Liver (tissue), 10 donors: ENCODE results near the gene LAMC3. TPM values are rescaled to one million over a fixed set of nuclear protein-coding genes. Genes with fewer than 3 reads are reported as not detected.

Experiments used
- DNase-seq: peaks from one replicate; pipeline ENCODE4 v3.0.0-alpha.2; 2017; ENCODE audit warnings: low spot score
- H3K27ac ChIP-seq, 2 donors: one replicate each; pipeline ENCODE4 v1.7.0; 2013; ENCODE audit warnings: inconsistent platforms in 2 of 2, low read length in 2 of 2, control low read depth in 1 of 2, low read depth in 1 of 2, mild to moderate bottlenecking in 1 of 2
- H3K27me3 ChIP-seq, 4 donors: one replicate each; pipeline versions ENCODE4 v1.6.1 to v1.7.0; 2013; ENCODE audit warnings: low read length in 3 of 4, inconsistent platforms in 1 of 4, mild to moderate bottlenecking in 1 of 4, moderate library complexity in 1 of 4; ENCODE audit not compliant: control insufficient read depth in 4 of 4, insufficient read depth in 4 of 4
- H3K36me3 ChIP-seq, 4 donors: one replicate each; pipeline versions ENCODE4 v1.6.1 to v1.7.0; 2013; ENCODE audit warnings: low read length in 3 of 4, mild to moderate bottlenecking in 3 of 4, low read depth in 1 of 4, moderate library complexity in 1 of 4; ENCODE audit not compliant: control insufficient read depth in 4 of 4, insufficient read depth in 3 of 4
- H3K4me1 ChIP-seq, 4 donors: one replicate each; pipeline versions ENCODE4 v1.6.1 to v1.7.0; 2013; ENCODE audit warnings: low read length in 3 of 4, mild to moderate bottlenecking in 3 of 4, moderate library complexity in 1 of 4; ENCODE audit not compliant: control insufficient read depth in 4 of 4, insufficient read depth in 4 of 4
- H3K4me3 ChIP-seq, 3 donors: one replicate each; pipeline versions ENCODE4 v1.6.1 to v1.7.0; 2013; ENCODE audit warnings: low read length in 3 of 3, control low read depth in 1 of 3, low read depth in 1 of 3, mild to moderate bottlenecking in 1 of 3
- H3K9ac ChIP-seq, 2 donors: one replicate each; pipeline ENCODE4 v1.7.0; 2013; ENCODE audit warnings: low read length in 2 of 2, mild to moderate bottlenecking in 2 of 2, moderate library complexity in 2 of 2, control low read depth in 1 of 2, low read depth in 1 of 2
- H3K9me3 ChIP-seq, 4 donors: one replicate each; pipeline versions ENCODE4 v1.6.1 to v1.7.0; 2013; ENCODE audit warnings: low read length in 3 of 4; ENCODE audit not compliant: control insufficient read depth in 4 of 4
- EGR1 ChIP-seq, 2 donors: IDR thresholded peaks; 2 replicates each; pipeline ENCODE4 v1.6.1; 2016 to 2018; ENCODE audit warnings: antibody characterized with exemption in 2 of 2, low read depth in 2 of 2
- FOXA1 ChIP-seq: IDR thresholded peaks from 2 replicates; pipeline ENCODE4 v1.6.1; 2016; ENCODE audit warnings: antibody characterized with exemption
- FOXA2 ChIP-seq: IDR thresholded peaks from 2 replicates; pipeline ENCODE4 v1.6.1; 2016; ENCODE audit warnings: antibody characterized with exemption
- GABPA ChIP-seq, 2 donors: IDR thresholded peaks in 1 of 2; conservative IDR thresholded peaks in 1 of 2; 2 replicates each; pipeline ENCODE4 v1.6.1; 2016; ENCODE audit warnings: antibody characterized with exemption in 2 of 2, mild to moderate bottlenecking in 1 of 2, moderate library complexity in 1 of 2
- HNF4A ChIP-seq, 2 donors: conservative IDR thresholded peaks; 2 replicates each; pipeline ENCODE4 v1.6.1; 2016; ENCODE audit warnings: antibody characterized with exemption in 2 of 2, mild to moderate bottlenecking in 2 of 2
- HNF4G ChIP-seq: IDR thresholded peaks from 2 replicates; pipeline ENCODE4 v1.6.1; 2016; ENCODE audit warnings: antibody characterized with exemption
- JUND ChIP-seq, 2 donors: IDR thresholded peaks; 2 replicates each; pipeline ENCODE4 v1.6.1; 2016; ENCODE audit warnings: antibody characterized with exemption in 2 of 2
- NR2F2 ChIP-seq: IDR thresholded peaks from 2 replicates; pipeline ENCODE4 v1.6.1; 2016; ENCODE audit warnings: antibody characterized with exemption
- RAD21 ChIP-seq, 2 donors: IDR thresholded peaks; 2 replicates each; pipeline ENCODE4 v1.6.1; 2016; ENCODE audit warnings: antibody characterized with exemption in 2 of 2, mild to moderate bottlenecking in 2 of 2
- RXRA ChIP-seq, 2 donors: IDR thresholded peaks; 2 replicates each; pipeline ENCODE4 v1.6.1; 2017 to 2018; ENCODE audit warnings: antibody characterized with exemption in 2 of 2, mild to moderate bottlenecking in 1 of 2
- SP1 ChIP-seq: IDR thresholded peaks from 2 replicates; pipeline ENCODE4 v1.6.1; 2018; ENCODE audit warnings: antibody characterized with exemption, mild to moderate bottlenecking
- TAF1 ChIP-seq: conservative IDR thresholded peaks from 2 replicates; pipeline ENCODE4 v1.6.1; 2016; ENCODE audit warnings: antibody characterized with exemption, mild to moderate bottlenecking
- YY1 ChIP-seq: IDR thresholded peaks from 2 replicates; pipeline ENCODE4 v1.6.1; 2016; ENCODE audit warnings: antibody characterized with exemption, mild to moderate bottlenecking
- WGBS: extraction: QIAGEN DNeasy Blood & Tissue Kit; methylation state at CpG from one replicate; pipeline ENCODE4 v1.1.7; 2013; 5-methylcytosine and 5-hydroxymethylcytosine counted together
- polyA plus RNA-seq, 2 donors: library from polyadenylated mRNA; stranded (reverse) in 1 of 2; unstranded in 1 of 2; fragments of 200-250 nt in 1 of 2; fragments of >200 nt in 1 of 2; fragmentation: Nextera tagmentation in 1 of 2; extraction: Ambion mirVana in 1 of 2; gene quantifications; one replicate each; pipeline versions ENCODE4 v1.2.1 to v1.2.3, GENCODE V29; 2013 to 2015
- small RNA-seq: library from RNA; depleted of rRNA; stranded (forward); fragments of <200 nt; gene quantifications from one replicate; pipeline ENCODE3, GENCODE V24; 2014
- total RNA-seq, 2 donors: library from RNA; depleted of rRNA; stranded (reverse); fragments of >200 nt; gene quantifications; one replicate each; pipeline ENCODE4 v1.2.3, GENCODE V29; 2014
- TF ChIP-seq, protein P1 (sequence below): IDR thresholded peaks from 2 replicates; pipeline ENCODE4 v1.6.1; 2016; ENCODE audit warnings: antibody characterized with exemption
- TF ChIP-seq, protein P2 (sequence below): IDR thresholded peaks from 2 replicates; pipeline ENCODE4 v1.6.1; 2016; ENCODE audit warnings: antibody characterized with exemption
- TF ChIP-seq, protein P3 (sequence below): fragments of 150-350 bp; IDR thresholded peaks from 2 replicates; pipeline ENCODE4 v1.5.1; 2017; ENCODE audit warnings: improper control_type of control experiment, low read depth, low read length; ENCODE audit not compliant: missing input control
- TF ChIP-seq, protein P4 (sequence below): IDR thresholded peaks from 2 replicates; pipeline ENCODE4 v1.6.1; 2016; ENCODE audit warnings: antibody characterized with exemption
- TF ChIP-seq, protein P5 (sequence below): IDR thresholded peaks from 2 replicates; pipeline ENCODE4 v1.6.1; 2016; ENCODE audit warnings: antibody characterized with exemption, mild to moderate bottlenecking
- donor health status: healthy.
- donor health status: healthy.
- donor health status: healthy.
- donor health status: healthy.
- donor health status: healthy.

Gene LAMC3
- total and polyA plus RNA-seq, 4 donors, result 1.4 to 5.9 (median 2.9) TPM

DNA sequence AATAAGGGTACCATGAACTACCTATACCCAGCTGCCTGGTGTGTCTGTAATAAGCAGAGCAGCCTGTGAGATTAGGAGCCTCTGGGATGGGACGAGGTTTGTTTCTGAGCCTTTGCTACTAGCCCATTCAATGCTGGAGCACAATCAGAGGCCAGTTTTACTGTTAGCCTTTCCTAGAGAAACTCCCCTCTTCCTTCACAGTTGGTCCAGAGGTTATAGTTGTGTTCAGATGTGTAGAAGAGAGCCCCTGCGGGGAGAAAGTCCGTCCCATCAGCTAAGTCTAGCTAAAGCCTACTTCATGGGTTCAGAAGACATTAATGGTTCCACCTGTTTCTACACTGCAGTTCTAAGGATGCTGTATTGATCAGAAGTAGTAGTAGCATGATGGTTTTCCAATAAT is 133.2 kb downstream of the LAMC3 start:
- H3K4me1 ChIP-seq, result no peaks in the 10 kb centered on the region
- no peaks in the 10 kb centered on the region for H3K9me3 ChIP-seq
- no peak overlapping the region for H3K4me3 ChIP-seq
- TF ChIP-seq SP1, result no peak
- TF ChIP-seq, protein P1, sequence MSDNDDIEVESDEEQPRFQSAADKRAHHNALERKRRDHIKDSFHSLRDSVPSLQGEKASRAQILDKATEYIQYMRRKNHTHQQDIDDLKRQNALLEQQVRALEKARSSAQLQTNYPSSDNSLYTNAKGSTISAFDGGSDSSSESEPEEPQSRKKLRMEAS, result no peak
- no peak for TF ChIP-seq GABPA (IDR thresholded peaks at IDR 0.05 in 1 of 2, conservative IDR thresholded peaks at IDR 0.05 in 1 of 2)
- no peak for TF ChIP-seq HNF4A (conservative IDR thresholded peaks at IDR 0.05)
- TF ChIP-seq, protein P2, sequence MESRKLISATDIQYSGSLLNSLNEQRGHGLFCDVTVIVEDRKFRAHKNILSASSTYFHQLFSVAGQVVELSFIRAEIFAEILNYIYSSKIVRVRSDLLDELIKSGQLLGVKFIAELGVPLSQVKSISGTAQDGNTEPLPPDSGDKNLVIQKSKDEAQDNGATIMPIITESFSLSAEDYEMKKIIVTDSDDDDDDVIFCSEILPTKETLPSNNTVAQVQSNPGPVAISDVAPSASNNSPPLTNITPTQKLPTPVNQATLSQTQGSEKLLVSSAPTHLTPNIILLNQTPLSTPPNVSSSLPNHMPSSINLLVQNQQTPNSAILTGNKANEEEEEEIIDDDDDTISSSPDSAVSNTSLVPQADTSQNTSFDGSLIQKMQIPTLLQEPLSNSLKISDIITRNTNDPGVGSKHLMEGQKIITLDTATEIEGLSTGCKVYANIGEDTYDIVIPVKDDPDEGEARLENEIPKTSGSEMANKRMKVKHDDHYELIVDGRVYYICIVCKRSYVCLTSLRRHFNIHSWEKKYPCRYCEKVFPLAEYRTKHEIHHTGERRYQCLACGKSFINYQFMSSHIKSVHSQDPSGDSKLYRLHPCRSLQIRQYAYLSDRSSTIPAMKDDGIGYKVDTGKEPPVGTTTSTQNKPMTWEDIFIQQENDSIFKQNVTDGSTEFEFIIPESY, result no peak
- TF ChIP-seq, protein P3, sequence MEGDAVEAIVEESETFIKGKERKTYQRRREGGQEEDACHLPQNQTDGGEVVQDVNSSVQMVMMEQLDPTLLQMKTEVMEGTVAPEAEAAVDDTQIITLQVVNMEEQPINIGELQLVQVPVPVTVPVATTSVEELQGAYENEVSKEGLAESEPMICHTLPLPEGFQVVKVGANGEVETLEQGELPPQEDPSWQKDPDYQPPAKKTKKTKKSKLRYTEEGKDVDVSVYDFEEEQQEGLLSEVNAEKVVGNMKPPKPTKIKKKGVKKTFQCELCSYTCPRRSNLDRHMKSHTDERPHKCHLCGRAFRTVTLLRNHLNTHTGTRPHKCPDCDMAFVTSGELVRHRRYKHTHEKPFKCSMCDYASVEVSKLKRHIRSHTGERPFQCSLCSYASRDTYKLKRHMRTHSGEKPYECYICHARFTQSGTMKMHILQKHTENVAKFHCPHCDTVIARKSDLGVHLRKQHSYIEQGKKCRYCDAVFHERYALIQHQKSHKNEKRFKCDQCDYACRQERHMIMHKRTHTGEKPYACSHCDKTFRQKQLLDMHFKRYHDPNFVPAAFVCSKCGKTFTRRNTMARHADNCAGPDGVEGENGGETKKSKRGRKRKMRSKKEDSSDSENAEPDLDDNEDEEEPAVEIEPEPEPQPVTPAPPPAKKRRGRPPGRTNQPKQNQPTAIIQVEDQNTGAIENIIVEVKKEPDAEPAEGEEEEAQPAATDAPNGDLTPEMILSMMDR, result no peak
- TF ChIP-seq YY1, result no peak
- no peak for TF ChIP-seq RXRA (IDR thresholded peaks at IDR 0.05)
- TF ChIP-seq, protein P4, sequence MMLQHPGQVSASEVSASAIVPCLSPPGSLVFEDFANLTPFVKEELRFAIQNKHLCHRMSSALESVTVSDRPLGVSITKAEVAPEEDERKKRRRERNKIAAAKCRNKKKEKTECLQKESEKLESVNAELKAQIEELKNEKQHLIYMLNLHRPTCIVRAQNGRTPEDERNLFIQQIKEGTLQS, result no peak
- TF ChIP-seq FOXA2, result no peak
- no peak for TF ChIP-seq JUND (IDR thresholded peaks at IDR 0.05)
- TF ChIP-seq TAF1, result no peak
- TF ChIP-seq FOXA1, result no peak
- TF ChIP-seq RAD21 (IDR thresholded peaks at IDR 0.05), result no peak
- no peak for TF ChIP-seq EGR1 (IDR thresholded peaks at IDR 0.05; ENCODE audit: low read depth in 2 of 2)
- TF ChIP-seq HNF4G, result no peak
- TF ChIP-seq, protein P5, sequence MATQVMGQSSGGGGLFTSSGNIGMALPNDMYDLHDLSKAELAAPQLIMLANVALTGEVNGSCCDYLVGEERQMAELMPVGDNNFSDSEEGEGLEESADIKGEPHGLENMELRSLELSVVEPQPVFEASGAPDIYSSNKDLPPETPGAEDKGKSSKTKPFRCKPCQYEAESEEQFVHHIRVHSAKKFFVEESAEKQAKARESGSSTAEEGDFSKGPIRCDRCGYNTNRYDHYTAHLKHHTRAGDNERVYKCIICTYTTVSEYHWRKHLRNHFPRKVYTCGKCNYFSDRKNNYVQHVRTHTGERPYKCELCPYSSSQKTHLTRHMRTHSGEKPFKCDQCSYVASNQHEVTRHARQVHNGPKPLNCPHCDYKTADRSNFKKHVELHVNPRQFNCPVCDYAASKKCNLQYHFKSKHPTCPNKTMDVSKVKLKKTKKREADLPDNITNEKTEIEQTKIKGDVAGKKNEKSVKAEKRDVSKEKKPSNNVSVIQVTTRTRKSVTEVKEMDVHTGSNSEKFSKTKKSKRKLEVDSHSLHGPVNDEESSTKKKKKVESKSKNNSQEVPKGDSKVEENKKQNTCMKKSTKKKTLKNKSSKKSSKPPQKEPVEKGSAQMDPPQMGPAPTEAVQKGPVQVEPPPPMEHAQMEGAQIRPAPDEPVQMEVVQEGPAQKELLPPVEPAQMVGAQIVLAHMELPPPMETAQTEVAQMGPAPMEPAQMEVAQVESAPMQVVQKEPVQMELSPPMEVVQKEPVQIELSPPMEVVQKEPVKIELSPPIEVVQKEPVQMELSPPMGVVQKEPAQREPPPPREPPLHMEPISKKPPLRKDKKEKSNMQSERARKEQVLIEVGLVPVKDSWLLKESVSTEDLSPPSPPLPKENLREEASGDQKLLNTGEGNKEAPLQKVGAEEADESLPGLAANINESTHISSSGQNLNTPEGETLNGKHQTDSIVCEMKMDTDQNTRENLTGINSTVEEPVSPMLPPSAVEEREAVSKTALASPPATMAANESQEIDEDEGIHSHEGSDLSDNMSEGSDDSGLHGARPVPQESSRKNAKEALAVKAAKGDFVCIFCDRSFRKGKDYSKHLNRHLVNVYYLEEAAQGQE, result no peak
- no peak for TF ChIP-seq NR2F2
- no peak overlapping the region for H3K9ac ChIP-seq
- 96% methylated on average over 3 of the region's 3 CpGs for WGBS
- no peak for DNase-seq
- H3K27ac ChIP-seq, result no peak overlapping the region
- peaks cover 15 to 87% (median 82%) of the 10 kb centered on the region in 4 donors for H3K36me3 ChIP-seq
- H3K27me3 ChIP-seq, result no peaks in the 10 kb centered on the region

Small RNA genes within 50 kb of the gene (small RNA-seq; reads per million reads assigned to genes)
- gene RF00322 (not detected), gene RNU6-881P (not detected)

Other genes with a start within 250 kb of the LAMC3 start
- 10 to 100 TPM; 11.2 to 14.2 TPM for gene ABL1, start 173.9 kb upstream of the LAMC3 start, total RNA-seq
- gene ABL1, start 173.9 kb upstream of the LAMC3 start, polyA plus RNA-seq, result 10 to 100 TPM in 1 of 2 donors, 1 to 10 TPM in 1; 4.2 to 10.7 TPM
- gene QRFP, start 112.4 kb upstream of the LAMC3 start, total RNA-seq, result under 1 TPM in 1 of 2 donors, not detected in 1; 0.05 TPM
- not detected for gene QRFP, start 112.4 kb upstream of the LAMC3 start, polyA plus RNA-seq
- gene FIBCD1, start 69.9 kb upstream of the LAMC3 start, total RNA-seq, result not detected
- not detected for gene FIBCD1, start 69.9 kb upstream of the LAMC3 start, polyA plus RNA-seq
- gene AIF1L, start 87.4 kb downstream of the LAMC3 start, total RNA-seq, result 1 to 10 TPM in 1 of 2 donors, under 1 TPM in 1; 0.93 to 1.8 TPM
- 1 to 10 TPM in 1 of 2 donors, under 1 TPM in 1; 0.61 to 1.4 TPM for gene AIF1L, start 87.4 kb downstream of the LAMC3 start, polyA plus RNA-seq
- gene NUP214, start 116.4 kb downstream of the LAMC3 start, total RNA-seq, result 10 to 100 TPM; 14.7 to 19.5 TPM
- 10 to 100 TPM in 1 of 2 donors, 1 to 10 TPM in 1; 8.8 to 18.4 TPM for gene NUP214, start 116.4 kb downstream of the LAMC3 start, polyA plus RNA-seq